Activated effector memory CD4-positive, alpha-beta T cell treated with Interleukin-2 at 50 U/mL for 16 hours (primary cell): ENCODE data around the gene RNF181.
"Not testable (repeated sequence)": the region's sequence is repeated elsewhere in the genome, so short reads cannot be mapped to it uniquely, and the experiment has no call there.

Source experiments
- DNase-seq: peaks from one replicate; pipeline ENCODE4 v3.0.0-alpha.2; 2020

RNF181 gene

GRCh38 chr2:85577386-85578242, 17.9 kb upstream of the RNF181 start, which contains the start of gene VAMP8:
TSS of gene VAMP8 (plus strand) at chr2:85577586. CDS start at chr2:85577647, 61 bp downstream.
- peak; percentile 56 for DNase-seq

- DNase-seq, result no peak
Observed at GRCh38 chr2:85578243-85579180, 17.0 kb upstream of the RNF181 start.

DNA sequence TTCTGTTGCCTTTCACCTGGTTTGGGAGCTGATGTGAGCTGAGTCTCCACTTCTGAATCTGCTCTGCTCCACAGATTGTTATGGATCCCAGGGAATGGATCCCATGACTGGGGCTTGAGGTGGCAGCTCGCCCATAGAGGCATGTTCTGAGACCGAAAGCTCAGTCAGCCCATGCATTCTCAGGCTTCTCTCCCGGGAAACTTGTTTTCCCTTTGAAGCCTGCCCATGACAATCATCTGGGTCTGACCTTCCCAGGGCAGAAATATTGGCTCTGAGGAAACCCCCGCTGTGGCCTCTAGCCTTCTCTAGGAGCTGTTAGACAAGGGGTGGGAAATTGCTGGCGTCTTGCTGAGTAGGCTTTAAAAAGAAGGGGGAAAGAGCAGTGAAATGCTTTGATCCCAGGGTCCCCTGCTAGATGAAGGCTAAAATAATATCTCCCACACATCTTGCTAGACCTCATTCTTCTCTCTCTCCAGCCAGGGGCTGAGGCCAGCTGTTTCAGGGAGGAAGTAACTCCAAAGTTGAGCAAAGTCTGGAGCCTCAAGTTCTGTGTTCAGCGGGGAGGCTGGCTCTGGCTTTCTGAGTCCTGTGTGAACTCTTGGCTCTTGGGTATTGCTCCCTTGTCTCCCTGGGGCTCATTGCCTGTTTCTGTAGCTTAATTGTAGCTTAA, 16.1 kb upstream of the RNF181 start:
- DNase-seq, result no peak

GRCh38 chr2:85580206-85580605, 15.3 kb upstream of the RNF181 start:
- no peak for DNase-seq

DNA sequence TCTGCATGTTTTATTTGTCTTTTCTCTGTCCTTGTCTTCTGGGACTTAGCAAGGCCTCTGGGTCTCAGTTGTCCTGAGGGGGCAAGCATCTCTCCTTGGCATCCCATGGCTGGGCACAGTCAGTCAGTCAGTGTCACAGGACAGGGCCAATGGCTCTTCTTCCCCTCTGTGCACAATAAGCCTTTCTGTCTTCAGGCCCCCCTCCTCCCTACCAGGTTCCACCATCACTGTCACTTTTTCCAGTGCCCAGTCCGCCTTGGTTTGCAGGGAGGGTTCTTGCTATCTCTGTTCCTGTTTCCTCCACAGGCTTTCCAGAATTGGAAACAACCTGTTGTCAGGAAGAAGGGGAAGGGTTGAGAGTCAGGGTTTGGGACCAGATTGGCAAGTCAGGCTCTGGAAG, 13.1 kb upstream of the RNF181 start:
- no peak for DNase-seq

DNA sequence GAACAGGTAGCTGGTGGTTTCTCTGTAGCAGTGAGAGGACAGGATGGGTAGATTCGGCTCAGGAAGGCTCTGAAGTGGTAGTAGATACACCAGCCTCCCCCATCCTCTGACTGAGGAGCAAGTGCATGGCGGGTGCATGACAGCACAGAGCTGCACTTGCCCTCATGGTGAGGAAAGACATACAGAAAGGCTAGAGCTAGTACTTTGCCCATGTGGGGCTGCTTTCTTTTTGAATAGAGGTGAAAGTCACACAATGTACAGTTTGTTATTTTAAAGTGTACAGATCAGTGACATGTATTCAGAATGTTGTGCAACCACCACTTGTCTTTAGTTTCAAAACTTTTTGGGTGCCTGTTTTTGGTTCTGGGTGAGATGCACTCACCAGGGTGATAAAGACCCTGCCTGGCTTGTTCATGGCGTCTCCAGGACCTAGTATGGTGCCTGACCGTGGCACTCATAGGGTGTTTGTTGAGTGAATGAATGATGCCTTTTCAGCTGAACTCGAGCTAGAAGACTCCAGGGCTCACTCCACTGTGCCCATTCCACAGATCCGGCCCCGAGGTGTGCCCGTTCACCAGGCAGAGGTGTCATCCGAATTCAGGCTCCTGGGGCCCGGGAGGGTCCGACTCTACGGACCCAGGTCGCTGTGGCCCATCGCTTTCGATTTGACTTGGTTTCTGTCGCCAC, 11.7 kb upstream of the RNF181 start:
- no peak for DNase-seq

- peak; percentile 27 for DNase-seq
Observed at GRCh38 chr2:85584354-85584856, 11.1 kb upstream of the RNF181 start, which contains the start of gene VAMP5. TSS of gene VAMP5 (plus strand) at chr2:85584431. CDS start at chr2:85584491, 60 bp downstream.

DNA sequence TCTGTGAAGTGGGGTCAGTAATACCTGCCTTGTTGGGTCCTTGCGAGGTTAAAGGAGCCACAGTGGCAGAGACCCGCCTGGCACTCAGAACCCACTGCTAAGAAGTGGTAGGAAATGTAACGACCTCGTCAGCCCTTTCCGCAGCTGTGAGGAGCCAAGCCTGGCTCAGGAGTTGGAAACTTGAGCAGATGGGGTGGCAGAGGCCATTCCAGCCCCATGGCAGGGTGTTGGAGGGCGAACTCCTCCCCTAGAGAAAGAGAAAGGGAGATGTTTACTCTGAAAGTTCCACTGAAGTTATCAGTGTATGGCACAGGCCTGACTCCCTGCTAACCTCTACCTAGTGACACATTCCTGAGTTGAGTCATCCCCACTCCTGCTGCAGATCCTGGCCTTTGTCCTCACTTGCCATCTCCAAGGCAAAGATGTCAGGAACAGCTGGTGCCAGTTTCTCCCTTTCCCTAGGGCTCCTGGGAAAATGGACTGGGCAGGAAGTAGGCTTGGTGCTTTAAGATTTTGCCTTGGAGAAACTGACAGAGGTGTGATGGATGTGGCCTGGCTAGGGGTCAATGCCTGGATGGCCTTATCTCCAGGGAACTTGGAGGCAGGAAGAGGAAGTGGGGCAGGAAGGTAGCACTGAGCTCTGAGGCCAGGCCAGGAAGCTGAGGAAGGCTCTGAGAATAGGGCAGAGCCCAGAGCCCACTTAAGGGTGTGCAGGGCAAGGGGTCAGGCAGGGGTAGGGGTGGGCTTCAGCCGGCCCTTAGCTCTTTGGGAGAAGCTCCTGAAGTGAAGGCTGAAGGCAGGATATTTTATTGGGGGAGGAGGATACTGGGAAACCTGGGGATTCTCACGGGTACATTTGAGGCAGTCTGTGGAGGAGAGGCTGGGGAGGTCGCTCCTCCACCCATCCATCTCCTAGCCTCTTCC, 10.4 kb upstream of the RNF181 start:
- DNase-seq, result no peak

- DNase-seq, result no peak
Observed at GRCh38 chr2:85585781-85586105, 9.8 kb upstream of the RNF181 start.

DNA sequence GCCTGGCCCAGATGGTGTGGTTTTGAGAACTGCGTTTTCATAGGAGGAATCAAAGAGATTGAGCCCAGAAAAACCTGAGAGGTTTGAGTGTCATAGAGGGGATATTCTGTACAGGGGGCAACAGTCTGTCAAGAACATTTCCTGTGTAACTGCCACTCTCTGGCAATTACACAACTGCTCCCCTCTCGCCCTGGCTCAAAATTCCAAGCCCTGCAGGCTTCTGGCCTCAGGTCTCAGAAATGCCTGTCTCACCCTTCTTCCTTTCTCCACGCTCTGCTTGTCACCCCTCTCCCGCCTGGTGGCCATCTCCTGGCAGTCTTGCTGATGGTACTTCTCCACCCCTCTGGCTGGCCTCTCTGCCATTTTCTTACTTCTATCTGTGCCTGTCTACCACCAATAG, 7.3 kb upstream of the RNF181 start:
- DNase-seq, result no peak

DNA sequence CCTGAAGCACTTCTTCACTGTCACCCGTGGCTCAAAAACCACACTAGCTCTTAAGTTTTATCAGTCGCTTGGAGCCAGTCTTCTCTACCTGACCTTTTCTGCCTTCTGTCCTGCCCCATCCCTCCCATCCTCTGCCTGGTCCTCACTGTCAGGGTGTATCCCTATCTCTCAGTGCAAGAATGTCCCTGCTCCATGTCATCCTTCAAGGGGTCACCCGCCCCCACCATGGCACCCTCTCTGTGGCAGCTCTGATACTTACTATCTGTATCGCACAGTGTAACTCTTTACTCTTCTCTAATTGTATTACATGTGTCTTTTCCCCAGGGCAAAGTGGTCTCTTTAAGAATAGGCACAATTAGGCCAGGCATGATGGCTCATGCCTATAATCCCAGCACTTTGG, 6.9 kb upstream of the RNF181 start:
- no peak for DNase-seq

GRCh38 chr2:85589181-85589580, 6.4 kb upstream of the RNF181 start:
- DNase-seq, result no peak

GRCh38 chr2:85589982-85590791, 5.4 kb upstream of the RNF181 start:
- no peak for DNase-seq

DNA sequence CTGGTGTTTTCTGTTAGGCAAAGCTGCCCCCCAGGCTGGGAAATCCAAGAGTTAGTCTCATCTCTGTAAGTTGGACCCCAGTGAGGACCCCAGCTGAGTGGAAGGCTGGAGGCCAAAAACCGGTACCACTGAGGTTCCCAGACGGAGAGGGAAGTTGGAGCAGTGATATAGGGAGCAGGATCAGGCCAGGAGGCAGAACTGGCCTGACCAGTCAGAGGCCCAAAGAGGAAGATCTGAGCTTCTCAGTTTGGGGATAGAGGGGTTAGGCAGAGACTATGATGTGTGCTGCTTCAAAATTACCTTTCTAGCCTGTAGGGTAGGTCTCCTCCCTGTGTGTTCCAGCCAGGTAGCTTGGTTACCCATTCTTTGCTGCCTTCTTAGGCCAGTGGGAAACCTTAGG, 4.6 kb upstream of the RNF181 start:
- no peak for DNase-seq

GRCh38 chr2:85591563-85591962, 4.0 kb upstream of the RNF181 start:
- DNase-seq, result no peak

DNA sequence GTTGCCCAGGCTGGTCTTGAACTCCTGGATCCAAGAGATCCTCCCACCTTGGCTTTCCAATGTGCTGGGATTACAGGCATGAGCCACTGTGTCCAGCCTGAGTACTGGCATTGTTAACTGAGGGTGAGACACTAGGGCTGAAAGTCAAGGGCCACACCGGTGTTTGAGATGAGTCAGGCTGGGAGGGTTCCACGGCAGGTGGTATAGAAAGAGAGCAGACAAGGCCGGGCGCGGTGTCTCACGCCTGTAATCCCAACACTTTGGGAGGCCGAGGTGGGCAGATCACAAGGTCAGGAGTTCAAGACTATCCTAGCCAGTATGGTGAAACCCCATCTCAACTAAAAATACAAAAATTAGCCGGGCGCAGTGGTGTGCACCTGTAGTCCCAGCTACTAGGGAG, 3.2 kb upstream of the RNF181 start:
- DNase-seq, result not testable (repeated sequence)

- DNase-seq, result no peak
Observed at GRCh38 chr2:85593023-85593422, 2.5 kb upstream of the RNF181 start.

- DNase-seq, result no peak
Observed at GRCh38 chr2:85594715-85595300, 737 bp upstream of the RNF181 start.

GRCh38 chr2:85596026-85596333, 435 bp downstream of the RNF181 start:
- no peak for DNase-seq

- no peak for DNase-seq
Observed at GRCh38 chr2:85596486-85597143, 1.1 kb downstream of the RNF181 start.
